GM12878 (cell line): ENCODE results near the gene FTCDNL1. TPM values are rescaled to one million over a fixed set of nuclear protein-coding genes. Genes with fewer than 3 reads are reported as not detected.

ENCODE experiments used
- ATAC-seq: fragments of 200-7000 bp; cut with Tn5 transposase; 3 replicates; pipeline ENCODE4 v1.9.1; 2020; ENCODE audit warnings: mild to moderate bottlenecking, moderate library complexity
- BruUV-seq: library from RNA; stranded (reverse); fragments of 400-500 nt; replicated peaks from 2 replicates; lab custom pipeline; 2021; lab: Mats Ljungman, UMichigan
- CTCF ChIA-PET: fragments of 300-600 bp; sonication (Branson Sonifier 250); formaldehyde crosslinking; extraction: SDS; loops from one replicate; lab custom pipeline; 2021; ENCODE audit warnings: inconsistent platforms; lab: Yijun Ruan, JAX
- POLR2A ChIA-PET: fragments of 350-600 bp; formaldehyde crosslinking; extraction: SDS; loops from one replicate; lab custom pipeline; 2021; ENCODE audit warnings: inconsistent platforms; lab: Charles Lee
- RAD21 ChIA-PET: fragments of 300-600 bp; sonication (Branson Sonifier 250); formaldehyde crosslinking; loops from one replicate; lab custom pipeline; 2023; ENCODE audit warnings: antibody characterized with exemption; ENCODE audit not compliant: unreplicated experiment; lab: Charles Lee
- SMC1A ChIA-PET: fragments of 300-600 bp; sonication (Branson Sonifier 250); formaldehyde crosslinking; loops from one replicate; lab custom pipeline; 2023; ENCODE audit not compliant: unreplicated experiment, uncharacterized antibody; lab: Charles Lee
- DNase-seq: peaks from one replicate; pipeline ENCODE4 v3.0.0-alpha.2; 2011; ENCODE audit warnings: low read depth, low spot score
- FAIRE-seq: peaks from 3 replicates; lab custom pipeline; 2011; peaks lifted over from hg19 to GRCh38; lab: Jason Lieb, UNC
- H2AFZ ChIP-seq: 2 replicates; pipeline ENCODE4 v1.6.0; 2011; ENCODE audit warnings: low read depth, low read length, control low read depth; ENCODE audit not compliant: control insufficient read depth
- H3K27ac ChIP-seq: 2 replicates; pipeline ENCODE4 v1.5.1; 2011; ENCODE audit warnings: control low read depth; ENCODE audit not compliant: control insufficient read depth, insufficient read depth
- H3K27me3 ChIP-seq, 2 experiments: replicated peaks in 1 of 2; 2 replicates each; pipeline versions ENCODE4 v1.6.0 to v1.6.1; 2011; ENCODE audit warnings: low read length in 1 of 2; ENCODE audit not compliant: control insufficient read depth in 2 of 2, insufficient read depth in 2 of 2
- H3K36me3 ChIP-seq, 2 experiments: 2 replicates each; pipeline ENCODE4 v1.5.1; 2011; ENCODE audit warnings: low read length in 1 of 2; ENCODE audit not compliant: control insufficient read depth in 2 of 2, insufficient read depth in 2 of 2
- H3K4me1 ChIP-seq: 2 replicates; pipeline ENCODE4 v1.6.1; 2011; ENCODE audit warnings: mild to moderate bottlenecking, low read length, moderate library complexity, mixed read lengths; ENCODE audit not compliant: control insufficient read depth, insufficient read depth
- H3K4me2 ChIP-seq: 2 replicates; pipeline ENCODE4 v1.6.0; 2011; ENCODE audit warnings: control low read depth; ENCODE audit not compliant: control insufficient read depth, insufficient read depth
- H3K4me3 ChIP-seq: fragments of 200-600 bp; sonication (generic); 2 replicates; pipeline ENCODE4 v1.5.1; 2016
- H3K79me2 ChIP-seq: 2 replicates; pipeline ENCODE4 v1.6.0; 2011; ENCODE audit warnings: low read length; ENCODE audit not compliant: control insufficient read depth, insufficient read depth
- H3K9ac ChIP-seq: 2 replicates; pipeline ENCODE4 v1.8.0; 2011; ENCODE audit warnings: low read length, control low read depth, mixed read lengths; ENCODE audit not compliant: control insufficient read depth, insufficient read depth
- H3K9me3 ChIP-seq: replicated peaks from 3 replicates; pipeline ENCODE4 v1.5.1; 2011; ENCODE audit warnings: mild to moderate bottlenecking, low read length; ENCODE audit not compliant: control insufficient read depth, insufficient read depth
- H4K20me1 ChIP-seq: 2 replicates; pipeline ENCODE4 v1.6.0; 2011; ENCODE audit not compliant: control insufficient read depth, insufficient read depth
- BCLAF1 ChIP-seq: fragments of 450-650 bp; IDR thresholded peaks from 2 replicates; pipeline ENCODE4 v1.6.1; 2017; ENCODE audit warnings: antibody characterized with exemption, mild to moderate bottlenecking, moderate library complexity
- BMI1 ChIP-seq: fragments of 450-650 bp; IDR thresholded peaks from 2 replicates; pipeline ENCODE4 v1.6.1; 2016; ENCODE audit warnings: mild to moderate bottlenecking, moderate library complexity, borderline replicate concordance
- IRF3 ChIP-seq: fragments of 450-650 bp; IDR thresholded peaks from 2 replicates; pipeline ENCODE4 v1.6.1; 2014; ENCODE audit warnings: mild to moderate bottlenecking
- MLLT1 ChIP-seq: fragments of 450-650 bp; IDR thresholded peaks from 2 replicates; pipeline ENCODE4 v1.6.1; 2016; ENCODE audit warnings: mild to moderate bottlenecking
- POLR2AphosphoS2 ChIP-seq: IDR thresholded peaks from 2 replicates; pipeline ENCODE4 v1.6.1; 2011; ENCODE audit warnings: low read depth, mild to moderate bottlenecking, low read length, improper control_type of control experiment, moderate library complexity
- SIN3A ChIP-seq: IDR thresholded peaks from 2 replicates; pipeline ENCODE4 v1.6.1; 2012; ENCODE audit warnings: low read depth, low read length, improper control_type of control experiment
- SMAD1 ChIP-seq: fragments of 450-650 bp; IDR thresholded peaks from 2 replicates; pipeline ENCODE4 v1.6.1; 2018; ENCODE audit warnings: mild to moderate bottlenecking, low read depth; ENCODE audit not compliant: partially characterized antibody
- WRNIP1 ChIP-seq: IDR thresholded peaks from 2 replicates; pipeline ENCODE4 v1.6.1; 2011; ENCODE audit warnings: low read depth, low read length, improper control_type of control experiment, borderline replicate concordance
- ZNF217 ChIP-seq: fragments of 450-650 bp; IDR thresholded peaks from 2 replicates; pipeline ENCODE4 v1.6.1; 2017; ENCODE audit warnings: antibody characterized with exemption, mild to moderate bottlenecking
- ZSCAN29 ChIP-seq: fragments of 450-650 bp; IDR thresholded peaks from 2 replicates; pipeline ENCODE4 v1.6.1; 2017; ENCODE audit warnings: mild to moderate bottlenecking, moderate library complexity
- WGBS: methylation state at CpG from one replicate; pipeline ENCODE4 v1.1.6; 2016; ENCODE audit warnings: low lambda C conversion rate; ENCODE audit not compliant: insufficient replicate concordance, insufficient coverage; ENCODE audit errors: missing lambda C conversion rate; 5-methylcytosine and 5-hydroxymethylcytosine counted together
- in situ Hi-C: fragments of 300-500 bp; cut with MboI; formaldehyde crosslinking; loops from 9 replicates; pipeline ENCODE4 v1.14.3; 2018; ENCODE audit warnings: mixed read lengths
- intact Hi-C: fragments of 100-400 bp; cut with micrococcal nuclease; formaldehyde crosslinking; loops from one replicate; pipeline ENCODE4 v1.14.2; 2022; ENCODE audit not compliant: unreplicated experiment
- polyA plus RNA-seq, 11 experiments: library from polyadenylated mRNA; depleted of rRNA in 4 of 11; unstranded in 6 of 11; stranded (reverse) in 5 of 11; fragments of >200 nt; fragmentation: Nextera tagmentation in 4 of 11; fragmentation: Illumina TruSeq in 1 of 11; extraction: Ambion mirVana in 4 of 11; extraction: Trizol in 1 of 11; gene quantifications; 1 replicate in 1 of 11; 2 replicates in 10 of 11; pipeline versions ENCODE4 v1.2.1 to v1.2.3, GENCODE V29; 2011 to 2016; ENCODE audit warnings: inconsistent platforms in 2 of 11, missing spikeins in 2 of 11, low read depth in 1 of 11
- total RNA-seq, 4 experiments: library from RNA; depleted of rRNA in 3 of 4; stranded (reverse); fragments of >200 nt in 3 of 4; fragmentation: Illumina TruSeq in 1 of 4; extraction: Trizol in 1 of 4; gene quantifications; 2 replicates each; pipeline versions ENCODE4 v1.2.1 to v1.2.3, GENCODE V29; 2013 to 2021
- TF ChIP-seq, protein P1 (sequence below): fragments of 450-650 bp; formaldehyde crosslinking; IDR thresholded peaks from 2 replicates; pipeline ENCODE4 v1.4.0; 2022; ENCODE audit warnings: mild to moderate bottlenecking, moderate library complexity

The FTCDNL1 gene
- total and polyA plus RNA-seq, 10 of the 15 experiments (the other 5 are each of a cell fraction or from before 2014, with no cell fraction given): 0.15 to 3.9 (median 2.0) TPM

DNA sequence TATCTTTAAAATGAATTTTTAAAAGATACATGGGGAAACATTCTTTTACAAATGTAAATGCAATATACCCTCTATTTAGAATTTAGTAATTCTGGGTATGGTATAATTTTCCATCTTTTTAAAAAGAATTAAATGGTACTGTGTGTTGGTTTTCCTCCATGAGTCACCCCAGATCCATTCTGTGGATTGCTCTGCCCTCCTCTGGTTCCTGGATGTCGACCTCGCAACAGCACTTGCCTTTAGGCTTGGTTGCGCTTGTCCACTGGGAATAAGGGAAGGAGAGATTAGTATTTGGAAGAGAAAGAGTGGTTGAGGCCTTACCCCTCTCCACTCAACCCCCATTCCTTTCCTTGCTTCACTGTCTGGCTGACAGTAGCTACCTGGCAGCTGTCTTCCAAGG lies 90.4 kb downstream of the FTCDNL1 start (continued):
- no peak for TF ChIP-seq IRF3

- no peaks in the 10 kb centered on the region for H3K79me2 ChIP-seq
- H2AFZ ChIP-seq: no peak overlapping the region
- ChIA-PET POLR2A (no interaction called here), CTCF (no interaction called here), RAD21 (no interaction called here), SMC1A (no interaction called here)
- intact Hi-C loops (no loop called here), in situ Hi-C loops (no loop called here)
- BruUV-seq: no TSS peak
- no peaks in the 10 kb centered on the region for H4K20me1 ChIP-seq
- H3K4me1 ChIP-seq: no peaks in the 10 kb centered on the region
- DNase-seq (no peak), ATAC-seq (no peak), FAIRE-seq (no peak)
- H3K4me2 ChIP-seq: no peak overlapping the region
- H3K27ac ChIP-seq: no peak overlapping the region
- H3K4me3 ChIP-seq: no peak overlapping the region
- H3K36me3 ChIP-seq: no peaks in the 10 kb centered on the region
- H3K9me3 ChIP-seq: no peaks in the 10 kb centered on the region
- H3K27me3 ChIP-seq: no peaks in the 10 kb centered on the region
- no peak overlapping the region for H3K9ac ChIP-seq
- 45% methylated on average over 3 of the region's 3 CpGs for WGBS
- TF ChIP-seq WRNIP1: no peak
- TF ChIP-seq SMAD1: no peak
- TF ChIP-seq SIN3A: no peak
- TF ChIP-seq ZNF217: no peak
- TF ChIP-seq BMI1: no peak
- no peak for TF ChIP-seq MLLT1
- TF ChIP-seq, protein P1, sequence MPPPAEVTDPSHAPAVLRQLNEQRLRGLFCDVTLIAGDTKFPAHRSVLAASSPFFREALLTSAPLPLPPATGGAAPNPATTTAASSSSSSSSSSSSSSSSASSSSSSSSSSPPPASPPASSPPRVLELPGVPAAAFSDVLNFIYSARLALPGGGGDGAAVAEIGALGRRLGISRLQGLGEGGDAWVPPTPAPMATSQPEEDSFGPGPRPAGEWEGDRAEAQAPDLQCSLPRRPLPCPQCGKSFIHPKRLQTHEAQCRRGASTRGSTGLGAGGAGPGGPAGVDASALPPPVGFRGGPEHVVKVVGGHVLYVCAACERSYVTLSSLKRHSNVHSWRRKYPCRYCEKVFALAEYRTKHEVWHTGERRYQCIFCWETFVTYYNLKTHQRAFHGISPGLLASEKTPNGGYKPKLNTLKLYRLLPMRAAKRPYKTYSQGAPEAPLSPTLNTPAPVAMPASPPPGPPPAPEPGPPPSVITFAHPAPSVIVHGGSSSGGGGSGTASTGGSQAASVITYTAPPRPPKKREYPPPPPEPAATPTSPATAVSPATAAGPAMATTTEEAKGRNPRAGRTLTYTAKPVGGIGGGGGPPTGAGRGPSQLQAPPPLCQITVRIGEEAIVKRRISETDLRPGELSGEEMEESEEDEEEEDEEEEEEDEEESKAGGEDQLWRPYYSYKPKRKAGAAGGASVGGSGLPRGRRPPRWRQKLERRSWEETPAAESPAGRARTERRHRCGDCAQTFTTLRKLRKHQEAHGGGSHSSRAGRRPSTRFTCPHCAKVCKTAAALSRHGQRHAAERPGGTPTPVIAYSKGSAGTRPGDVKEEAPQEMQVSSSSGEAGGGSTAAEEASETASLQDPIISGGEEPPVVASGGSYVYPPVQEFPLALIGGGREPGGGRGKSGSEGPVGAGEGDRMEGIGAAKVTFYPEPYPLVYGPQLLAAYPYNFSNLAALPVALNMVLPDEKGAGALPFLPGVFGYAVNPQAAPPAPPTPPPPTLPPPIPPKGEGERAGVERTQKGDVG: no peak
- no peak for TF ChIP-seq ZSCAN29
- no peak for TF ChIP-seq POLR2AphosphoS2
- no peak for TF ChIP-seq BCLAF1
Observed at GRCh38 chr2:199757233-199757870, 93.6 kb downstream of the FTCDNL1 start.
